Esophagus muscularis mucosa (tissue), 4 donors: ENCODE measurements around the gene SOX2.

Source experiments
- CTCF ChIP-seq, 3 experiments: fragments of 200-600 bp in 2 of 3; fragments of 450-650 bp in 1 of 3; sonication (generic) in 2 of 3; IDR thresholded peaks; one replicate each; pipeline ENCODE4 v1.5.1; 2017 to 2019; ENCODE audit warnings: antibody characterized with exemption in 3 of 3, mild to moderate bottlenecking in 2 of 3, moderate library complexity in 1 of 3
- EP300 ChIP-seq: sonication (generic); formaldehyde crosslinking; IDR thresholded peaks from one replicate; pipeline ENCODE4 v1.6.1; 2017; ENCODE audit warnings: antibody characterized with exemption
- POLR2A ChIP-seq: fragments of 450-650 bp; IDR thresholded peaks from one replicate; pipeline ENCODE4 v1.6.1; 2017; ENCODE audit warnings: antibody characterized with exemption, moderate library complexity, mild to moderate bottlenecking, low read depth
- POLR2AphosphoS5 ChIP-seq, 2 donors: sonication (generic); formaldehyde crosslinking; IDR thresholded peaks; one replicate each; pipeline ENCODE4 v1.6.1; 2017; ENCODE audit warnings: antibody characterized with exemption in 2 of 2

- TF ChIP-seq EP300 = no peak
- no peak for TF ChIP-seq CTCF (IDR thresholded peaks at IDR 0.05)
- no peak for TF ChIP-seq POLR2A
- TF ChIP-seq POLR2AphosphoS5 (IDR thresholded peaks at IDR 0.05) = no peak
Observed at GRCh38 chr3:181728470-181729340, 17.0 kb downstream of the SOX2 start.
